AG09319 (cell line): ENCODE data around the gene XPO4.

Source experiments
- DNase-seq: peaks from one replicate; pipeline ENCODE4 v3.0.0-alpha.2; 2010; ENCODE audit warnings: low read depth; ENCODE audit errors: extremely low read depth
- CTCF ChIP-seq: IDR thresholded peaks from 2 replicates; pipeline ENCODE4 v1.5.1; 2011; ENCODE audit warnings: low read depth, mild to moderate bottlenecking, inconsistent platforms, low read length, moderate library complexity

The XPO4 gene

GRCh38 chr13:20798027-20798426 is 104.5 kb downstream of the XPO4 start:
- no peak for TF ChIP-seq CTCF
- no peak for DNase-seq

GRCh38 chr13:20796791-20797508 is 105.6 kb downstream of the XPO4 start:
- TF ChIP-seq CTCF, result no peak
- no peak for DNase-seq

- no peak for TF ChIP-seq CTCF
- no peak for DNase-seq
Observed at GRCh38 chr13:20789665-20790064, 112.9 kb downstream of the XPO4 start.

GRCh38 chr13:20788312-20788711 is 114.2 kb downstream of the XPO4 start:
- no peak for DNase-seq
- TF ChIP-seq CTCF, result no peak

GRCh38 chr13:20787180-20787579 is 115.4 kb downstream of the XPO4 start:
- DNase-seq, result no peak
- TF ChIP-seq CTCF, result no peak

GRCh38 chr13:20782116-20782708 is 120.3 kb downstream of the XPO4 start:
- DNase-seq, result no peak
- TF ChIP-seq CTCF, result no peak

GRCh38 chr13:20780317-20780716 is 122.2 kb downstream of the XPO4 start:
- no peak for DNase-seq
- TF ChIP-seq CTCF, result no peak
